Germinal center (tissue), 1 donor: ENCODE results near the gene HRH3.

Source experiments
- DNase-seq: peaks from one replicate; pipeline ENCODE4 v3.0.0; 2012; ENCODE audit warnings: mixed read lengths, low spot score

Gene HRH3

DNA sequence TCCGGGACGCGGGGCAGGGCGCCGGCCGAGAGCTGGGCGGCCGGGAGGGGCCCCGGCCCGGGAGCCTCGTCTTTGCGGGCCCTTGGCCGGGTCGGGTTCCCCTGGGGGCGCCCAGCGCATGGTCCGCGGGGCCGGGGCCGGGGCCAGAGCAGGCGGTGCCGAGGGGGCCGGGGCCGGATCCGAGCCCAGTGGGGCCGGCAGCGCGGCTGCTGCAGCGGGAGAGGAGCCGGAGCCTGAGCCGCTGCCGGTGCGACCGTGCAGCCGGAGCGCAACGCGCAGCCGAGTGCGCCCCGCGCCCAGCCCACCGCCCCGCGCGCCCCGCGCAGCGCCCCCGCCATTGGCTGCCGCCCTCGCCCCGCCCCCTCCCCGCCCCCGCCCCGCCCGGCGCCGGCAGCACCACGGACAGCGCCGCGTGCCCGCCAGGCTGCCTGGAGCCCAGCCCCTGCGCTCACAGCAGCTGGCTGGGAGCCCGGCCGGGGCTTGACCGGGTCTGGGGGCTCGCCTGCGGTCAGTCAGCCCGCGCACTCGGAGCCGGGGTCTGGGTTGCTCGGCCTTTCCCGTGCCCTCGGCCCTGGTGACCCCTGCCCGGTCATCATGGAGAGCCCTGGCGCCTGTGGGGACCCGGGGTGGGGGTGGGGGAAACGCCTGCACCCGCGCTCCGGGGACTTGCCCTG is at the start of gene HRH3:
Gene HRH3 (minus strand): TSS at position 287 of the 674 bp plus-strand sequence. CDS start 308 bp downstream, outside the sequence.
- DNase-seq: peak; percentile 80

DNA sequence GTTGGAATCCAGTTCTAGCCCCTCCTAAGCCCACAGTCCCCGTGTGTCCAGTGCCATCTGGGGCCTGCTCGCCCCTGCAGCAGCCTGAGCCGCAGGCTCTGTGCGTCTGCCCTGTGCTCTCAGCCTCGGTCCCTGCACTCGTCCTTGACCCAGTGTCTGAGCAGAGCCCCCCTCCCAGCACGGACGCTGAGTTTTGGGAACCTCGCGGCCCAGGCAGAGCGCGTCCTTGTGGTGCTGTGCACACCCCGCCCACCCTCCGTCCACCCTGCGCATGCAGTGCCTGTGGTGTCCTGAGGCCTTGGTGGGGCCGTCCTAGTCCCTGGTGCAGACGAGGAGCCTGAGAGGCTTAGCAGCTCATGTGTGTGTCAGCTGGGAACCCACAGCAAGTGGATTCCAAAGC is 49.8 kb upstream of the HRH3 start:
- DNase-seq: no peak

- no peak for DNase-seq
Observed at GRCh38 chr20:62269378-62269777, 49.3 kb upstream of the HRH3 start.

DNA sequence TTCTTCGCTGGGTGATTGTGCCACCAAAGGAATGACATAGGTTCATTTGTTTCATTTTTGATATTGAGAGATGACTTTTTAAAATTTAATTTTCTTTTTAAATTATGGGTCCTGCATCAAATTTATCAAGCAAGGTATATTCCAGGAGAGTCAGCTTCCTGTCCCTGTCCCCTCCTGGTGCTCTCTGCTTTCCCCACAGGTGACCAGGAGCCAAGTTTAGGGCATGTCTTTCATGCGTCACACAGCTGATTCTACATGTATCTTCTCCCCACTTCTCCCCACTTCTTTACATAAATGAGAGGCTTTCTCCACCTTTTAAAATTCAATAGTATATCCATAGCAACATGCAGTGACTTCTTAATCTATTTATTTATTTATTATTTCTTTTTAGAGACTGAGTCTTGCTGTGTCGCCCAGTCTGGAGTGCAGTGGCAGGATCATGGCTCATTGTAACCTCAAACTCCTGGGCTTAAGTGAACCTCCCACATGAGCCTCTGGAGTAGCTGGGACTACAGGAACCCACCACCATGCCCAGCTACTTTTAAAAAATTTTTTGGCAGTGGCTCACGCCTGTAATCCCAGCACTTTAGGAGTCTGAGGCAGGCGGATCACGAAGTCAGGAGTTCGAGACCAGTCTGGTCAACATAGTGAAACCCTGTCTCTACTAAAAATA is 48.3 kb upstream of the HRH3 start:
- no peak for DNase-seq

- no peak for DNase-seq
Observed at GRCh38 chr20:62267543-62267942, 47.5 kb upstream of the HRH3 start.

DNA sequence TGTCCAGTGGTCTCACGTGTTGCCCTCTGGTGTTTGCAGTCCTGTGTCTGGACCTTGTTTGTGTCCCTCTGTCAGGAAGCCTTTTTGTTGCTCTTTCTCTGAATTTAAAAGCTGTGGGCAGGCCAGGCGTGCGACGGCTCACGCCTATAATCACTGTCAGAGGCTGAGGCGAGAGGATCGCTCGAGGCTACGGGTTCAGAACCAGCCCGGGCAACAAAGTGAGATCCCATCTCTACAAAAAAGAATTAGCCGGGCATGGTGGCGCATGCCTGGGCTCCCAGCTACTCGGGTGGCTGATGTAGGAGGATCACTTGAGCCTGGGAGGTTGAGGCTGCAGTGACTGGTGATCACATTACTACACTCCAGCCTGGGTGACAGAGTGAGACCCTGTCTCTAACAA is 46.8 kb upstream of the HRH3 start:
- no peak for DNase-seq

DNA sequence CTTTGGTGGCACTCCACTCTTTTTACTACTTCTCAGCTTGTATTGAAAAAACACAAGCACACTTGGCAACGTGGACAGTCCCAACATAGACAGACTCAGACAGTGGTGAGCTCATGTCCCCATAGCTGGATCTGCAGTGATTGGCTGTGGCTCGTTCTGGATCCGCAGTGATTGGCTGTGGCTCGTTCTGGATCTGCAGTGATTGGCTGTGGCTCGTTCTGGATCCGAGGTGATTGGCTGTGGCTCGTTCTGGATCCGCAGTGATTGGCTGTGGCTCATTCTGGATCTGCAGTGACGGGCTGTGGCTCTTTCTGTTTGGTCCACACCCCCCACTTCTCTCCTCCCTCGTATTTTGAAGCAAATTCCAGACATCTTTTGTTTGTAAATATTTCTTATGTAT is 46.3 kb upstream of the HRH3 start:
- DNase-seq: no peak

- DNase-seq: no peak
Observed at GRCh38 chr20:62265365-62265764, 45.3 kb upstream of the HRH3 start.

- DNase-seq: no peak
Observed at GRCh38 chr20:62263396-62263795, 43.3 kb upstream of the HRH3 start.

- DNase-seq: no peak
Observed at GRCh38 chr20:62262064-62262463, 42.0 kb upstream of the HRH3 start.

GRCh38 chr20:62259294-62259565 is 39.2 kb upstream of the HRH3 start:
- no peak for DNase-seq

- DNase-seq: no peak
Observed at GRCh38 chr20:62258499-62259293, 38.6 kb upstream of the HRH3 start.

- no peak for DNase-seq
Observed at GRCh38 chr20:62255976-62256375, 35.9 kb upstream of the HRH3 start.

DNA sequence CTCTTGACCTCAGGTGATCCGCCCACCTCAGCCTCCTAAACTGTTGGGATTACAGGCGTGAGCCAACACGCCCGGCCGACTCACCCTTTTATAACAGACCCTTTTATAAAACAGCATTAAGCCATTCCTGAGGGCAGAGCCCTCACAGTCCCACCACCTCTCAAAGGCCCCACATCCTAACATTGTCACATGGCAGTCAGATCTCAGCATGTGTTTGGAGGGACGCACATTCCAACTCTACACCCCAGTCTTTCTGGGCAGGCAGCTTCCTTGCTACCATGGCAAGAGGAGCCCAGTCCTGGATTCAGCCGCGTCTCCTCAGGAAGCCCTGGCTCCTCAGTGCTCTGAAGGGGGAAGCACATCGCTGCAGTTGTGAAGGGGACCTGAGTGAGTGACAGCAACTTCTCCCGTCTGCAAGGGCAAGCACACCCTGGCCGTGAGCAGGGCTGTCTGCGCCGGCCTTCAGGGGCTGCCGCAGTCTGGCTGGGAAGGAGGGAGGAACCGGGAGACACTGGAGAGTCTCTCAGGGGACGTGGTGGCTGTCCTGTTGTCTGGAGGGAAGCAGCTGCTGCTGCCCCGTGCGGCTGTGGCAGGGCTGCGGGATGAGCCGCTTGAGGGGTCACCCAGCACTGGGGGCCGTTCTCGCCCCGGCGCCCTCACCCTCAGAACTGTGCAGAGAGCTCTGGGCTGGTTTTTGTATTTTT is 34.1 kb upstream of the HRH3 start:
- no peak for DNase-seq

GRCh38 chr20:62253398-62253797 is 33.3 kb upstream of the HRH3 start:
- no peak for DNase-seq

DNA sequence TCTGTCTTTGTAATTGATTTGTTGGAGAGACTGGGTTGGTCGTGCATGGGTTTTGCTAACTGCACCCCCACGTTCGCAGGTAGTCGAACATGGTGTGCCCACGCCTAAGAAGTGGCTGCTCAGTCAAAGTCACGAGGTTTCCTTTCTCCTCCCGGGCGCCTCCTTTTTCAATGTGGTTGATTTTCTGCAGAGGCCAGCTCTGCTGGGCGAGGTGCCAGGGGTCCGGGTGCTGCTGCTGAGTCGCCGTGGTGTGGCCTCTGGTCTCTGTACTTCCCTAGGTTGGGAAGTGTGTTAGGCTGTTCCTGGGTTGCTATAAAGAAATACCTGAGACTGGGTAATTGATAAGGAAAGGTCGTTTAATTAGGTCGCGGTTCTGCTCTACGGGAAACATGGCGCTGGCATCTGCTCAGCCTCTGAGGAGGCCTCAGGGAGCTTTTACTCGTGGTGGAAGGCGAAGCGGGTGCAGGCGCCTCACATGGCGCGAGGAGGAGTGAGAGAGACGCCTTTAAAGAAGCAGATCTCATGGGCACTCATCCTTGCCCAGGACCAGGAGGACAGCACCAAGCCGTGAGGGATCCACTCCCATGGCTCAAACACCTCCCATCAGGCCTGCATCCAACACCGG is 32.4 kb upstream of the HRH3 start:
- no peak for DNase-seq

DNA sequence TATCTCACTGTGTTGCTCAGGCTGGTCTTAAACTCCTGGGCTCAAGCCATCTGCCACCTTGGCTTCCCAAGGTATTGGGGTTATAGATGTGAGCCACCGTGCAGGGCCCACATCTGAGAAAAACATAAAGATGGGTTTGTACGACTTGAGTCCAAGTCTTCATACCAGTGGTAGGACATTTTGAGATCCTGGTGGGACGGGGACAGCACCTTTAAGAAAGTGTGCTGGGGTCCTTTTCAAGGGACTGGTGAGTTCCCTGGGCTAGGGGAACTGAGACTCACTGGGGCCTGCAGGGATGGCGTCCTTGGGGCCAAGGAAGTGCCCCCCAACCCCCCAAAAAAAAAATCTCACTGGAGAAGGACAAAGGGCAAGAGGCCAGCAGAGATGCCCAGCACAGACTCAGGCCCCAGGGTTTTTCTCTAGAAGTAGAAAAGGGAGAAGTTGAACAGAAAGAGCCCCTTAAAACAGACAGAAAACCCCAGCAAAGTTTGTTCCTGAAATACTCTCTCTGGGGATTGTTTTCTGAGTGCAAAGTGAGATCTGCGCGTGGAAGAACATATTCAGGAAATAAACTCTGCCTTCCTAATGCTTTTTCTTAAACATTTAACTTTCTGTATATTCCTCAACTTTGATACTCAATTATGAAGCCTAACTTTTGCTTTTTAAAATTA is 28.9 kb upstream of the HRH3 start:
- no peak for DNase-seq

- DNase-seq: no peak
Observed at GRCh38 chr20:62246872-62247652, 27.0 kb upstream of the HRH3 start.

DNA sequence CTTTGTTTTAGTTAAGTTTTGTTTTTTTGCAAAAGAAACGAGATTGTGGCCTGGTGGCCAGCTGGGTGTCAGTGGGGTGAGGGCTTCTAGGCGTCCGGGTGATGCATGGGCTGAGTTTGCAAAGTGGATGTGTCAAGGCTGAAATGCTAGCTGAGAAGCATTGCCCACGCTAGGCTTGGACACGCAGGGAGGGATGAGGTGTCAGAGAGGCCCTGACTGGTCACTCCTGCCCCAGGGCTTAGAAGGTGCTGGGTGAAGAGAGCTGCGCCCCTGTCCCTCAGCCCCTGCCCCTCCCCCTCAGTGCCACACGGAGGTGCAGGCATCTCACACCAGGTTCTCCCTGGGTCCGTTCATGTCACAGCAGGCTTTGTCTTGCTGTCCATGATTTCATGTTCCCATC is 26.4 kb upstream of the HRH3 start:
- DNase-seq: no peak

DNA sequence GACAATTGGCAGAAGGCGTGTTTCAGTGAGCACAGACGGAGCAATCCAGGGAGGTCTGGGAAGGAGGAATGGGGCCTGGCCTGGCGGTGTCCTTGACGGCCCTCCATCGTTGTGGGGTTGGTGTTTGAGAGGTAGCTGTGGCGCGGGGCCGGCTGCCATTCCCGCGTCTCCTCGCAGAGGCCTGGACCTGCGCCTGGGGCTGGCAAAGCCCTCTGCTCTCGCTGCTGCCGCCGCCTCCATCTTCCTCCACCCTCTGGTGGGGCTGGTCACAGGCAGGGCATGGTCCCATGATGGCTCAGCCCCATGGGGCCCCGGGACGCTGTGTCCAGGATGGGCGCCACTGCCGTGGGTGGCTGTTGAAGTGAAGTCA is 25.8 kb upstream of the HRH3 start:
- no peak for DNase-seq

GRCh38 chr20:62244644-62245108 is 24.6 kb upstream of the HRH3 start:
- DNase-seq: no peak
